GM18873 (cell line): Measurements from ENCODE around the gene FBRS.
"Not testable (repeated sequence)": the region's sequence is repeated elsewhere in the genome, so short reads cannot be mapped to it uniquely, and the experiment has no call there.

Experiments used
- ATAC-seq: cut with Tn5 transposase; IDR thresholded peaks from one replicate; pipeline ENCODE4 v1.9.1; 2021; ENCODE audit warnings: mild to moderate bottlenecking, moderate library complexity, moderate number of reproducible peaks; ENCODE audit not compliant: unreplicated experiment, low FRiP score

Gene FBRS

DNA sequence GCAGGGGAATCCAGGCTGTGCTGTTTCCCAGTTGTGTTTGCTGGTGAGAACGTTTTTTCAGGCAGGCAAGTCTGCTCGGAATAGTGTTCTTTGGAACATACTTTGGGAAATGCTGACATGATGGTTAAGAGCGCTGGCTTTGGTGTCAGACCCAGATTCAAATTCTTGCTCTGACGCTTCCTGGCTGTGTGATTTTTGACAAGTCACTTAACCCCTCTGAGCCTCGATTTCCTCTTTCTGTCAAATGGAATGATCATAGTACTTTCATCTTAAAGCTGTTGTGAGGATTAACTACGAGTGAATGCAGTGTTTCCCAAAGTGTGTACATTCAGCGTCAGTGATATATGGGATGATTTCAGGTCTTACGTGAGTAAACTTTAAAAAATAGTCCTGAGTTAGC is 4.8 kb downstream of the FBRS start:
- no peak for ATAC-seq

DNA sequence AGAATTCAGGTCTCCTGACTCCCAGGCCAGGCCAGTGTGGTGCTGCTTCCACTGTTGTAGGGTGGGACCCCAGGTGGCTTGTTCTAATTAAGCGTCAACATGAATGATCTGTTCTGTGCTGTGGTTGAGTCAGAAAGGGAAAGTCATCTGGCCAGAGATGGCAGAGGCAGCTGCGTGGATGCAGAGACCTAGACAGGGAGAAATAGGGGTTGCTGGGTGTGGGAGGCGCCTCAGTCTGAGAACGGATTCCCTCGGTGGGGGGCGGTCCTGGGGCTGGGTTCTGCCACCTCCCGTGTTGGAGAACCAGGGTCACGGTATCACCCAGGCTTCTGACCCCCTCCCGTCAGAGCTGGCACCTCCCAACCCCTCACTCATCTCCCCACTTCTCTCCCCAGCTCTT is 5.6 kb downstream of the FBRS start:
- ATAC-seq = no peak

DNA sequence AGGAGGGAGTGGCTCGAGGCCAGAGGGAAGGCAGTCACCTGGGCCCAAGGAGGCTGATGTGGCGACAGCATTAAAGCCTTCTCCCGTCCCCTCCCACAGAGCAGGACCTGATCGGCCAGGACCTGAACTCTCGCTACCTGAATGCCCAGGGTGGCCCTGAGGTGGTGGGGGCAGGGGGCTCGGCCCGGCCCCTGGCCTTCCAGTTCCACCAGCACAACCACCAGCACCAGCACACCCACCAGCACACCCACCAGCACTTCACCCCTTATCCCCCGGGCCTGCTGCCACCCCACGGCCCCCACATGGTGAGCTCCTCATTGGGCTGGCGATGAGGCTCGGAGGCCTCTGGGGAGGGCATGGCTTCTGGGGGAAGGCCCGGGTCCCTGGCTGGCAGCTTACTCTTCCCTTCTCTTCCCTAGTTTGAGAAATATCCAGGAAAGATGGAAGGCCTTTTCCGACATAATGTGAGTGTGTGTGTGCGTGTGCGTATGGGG is 6.4 kb downstream of the FBRS start:
- no peak for ATAC-seq

DNA sequence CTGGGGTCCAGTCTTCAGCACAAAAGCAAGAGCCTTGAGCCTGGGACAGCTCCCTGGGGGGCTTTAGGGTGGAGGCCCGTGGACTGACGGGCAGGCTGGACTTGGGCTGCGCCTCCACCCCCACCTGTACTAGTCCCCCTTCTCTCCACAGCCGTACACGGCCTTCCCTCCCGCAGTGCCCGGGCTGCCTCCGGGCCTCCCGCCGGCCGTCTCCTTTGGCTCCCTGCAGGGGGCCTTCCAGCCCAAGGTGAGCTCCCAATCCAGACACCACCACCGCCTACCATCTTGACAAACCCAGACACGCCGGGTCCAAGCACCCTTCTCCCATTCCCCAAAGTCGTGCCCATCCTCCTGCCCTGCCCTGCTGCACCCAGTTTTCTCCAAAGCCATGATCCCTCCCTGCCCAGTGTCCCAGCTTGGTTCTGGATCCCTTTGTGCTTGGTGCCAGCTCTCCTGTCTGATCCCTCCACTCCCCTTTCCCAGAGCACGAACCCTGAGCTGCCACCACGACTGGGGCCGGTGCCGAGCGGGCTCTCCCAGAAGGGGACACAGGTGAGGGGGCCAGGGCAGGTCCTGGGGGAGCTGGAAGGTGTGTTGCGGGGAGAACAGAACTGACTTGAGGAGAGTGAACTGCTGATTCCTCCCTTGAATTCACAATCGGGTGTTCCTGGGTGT is 7.1 kb downstream of the FBRS start:
- no peak for ATAC-seq

DNA sequence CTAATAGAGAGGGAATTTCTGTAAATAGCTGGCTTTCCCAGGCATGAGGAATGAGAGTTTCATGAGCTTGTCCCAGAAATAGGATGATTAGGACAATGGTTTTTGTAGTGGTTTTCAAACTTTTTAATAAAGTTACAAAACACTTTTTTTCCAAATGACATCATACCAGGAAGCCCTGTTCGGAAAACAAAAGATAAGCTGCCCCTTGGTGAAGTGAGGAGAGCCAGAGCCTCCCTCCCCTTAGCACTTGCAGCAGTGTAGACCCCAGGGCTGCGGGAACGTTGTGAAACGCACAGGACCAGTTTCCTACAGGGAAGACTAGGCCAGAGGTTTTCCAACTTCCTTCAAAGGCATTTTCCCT is 7.6 kb downstream of the FBRS start:
- ATAC-seq = no peak

DNA sequence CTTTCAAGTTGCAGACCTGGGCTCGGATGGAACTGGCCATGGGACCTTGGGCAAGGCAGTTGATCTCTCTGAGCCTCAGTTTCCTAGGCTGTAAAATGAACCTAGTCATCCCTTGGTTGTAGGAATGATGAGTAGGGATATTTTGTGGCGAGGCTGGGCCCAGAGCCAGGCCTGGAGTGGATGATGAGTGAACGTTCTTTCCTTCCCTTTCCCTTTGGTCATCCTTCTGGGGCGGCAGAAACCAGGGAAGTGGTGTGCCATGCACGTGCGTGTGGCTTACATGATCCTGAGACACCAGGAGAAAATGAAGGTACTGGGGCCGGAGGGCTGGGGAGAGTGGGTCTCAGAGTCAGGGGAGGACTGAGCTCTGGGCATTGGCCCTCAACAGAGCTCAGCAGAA is 8.4 kb downstream of the FBRS start:
- no peak for ATAC-seq

DNA sequence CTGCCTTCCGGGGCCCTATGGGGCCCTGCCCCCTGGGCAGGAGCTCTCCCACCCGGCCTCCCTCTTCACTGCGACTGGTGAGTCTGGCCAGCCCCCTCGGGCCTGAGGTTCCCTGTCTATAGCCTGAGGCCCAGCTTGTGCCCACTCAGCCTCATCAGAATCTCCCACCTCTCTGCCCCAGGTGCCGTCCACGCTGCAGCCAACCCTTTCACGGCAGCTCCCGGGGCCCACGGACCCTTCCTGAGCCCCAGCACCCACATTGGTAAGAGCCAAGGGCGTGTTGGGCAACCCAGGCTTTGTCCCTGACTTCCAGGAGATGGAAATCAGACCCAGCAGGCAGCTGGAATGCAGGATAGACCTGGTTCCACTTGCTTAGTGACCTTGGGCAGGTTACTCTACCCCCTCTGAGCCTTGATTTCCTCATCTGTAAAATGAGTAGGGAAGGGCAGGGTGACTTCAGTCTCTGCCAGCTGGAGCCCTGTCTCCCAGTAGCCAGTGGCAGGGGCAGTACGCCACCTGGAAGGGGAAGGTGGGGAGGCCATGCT is 9.2 kb downstream of the FBRS start:
- no peak for ATAC-seq

DNA sequence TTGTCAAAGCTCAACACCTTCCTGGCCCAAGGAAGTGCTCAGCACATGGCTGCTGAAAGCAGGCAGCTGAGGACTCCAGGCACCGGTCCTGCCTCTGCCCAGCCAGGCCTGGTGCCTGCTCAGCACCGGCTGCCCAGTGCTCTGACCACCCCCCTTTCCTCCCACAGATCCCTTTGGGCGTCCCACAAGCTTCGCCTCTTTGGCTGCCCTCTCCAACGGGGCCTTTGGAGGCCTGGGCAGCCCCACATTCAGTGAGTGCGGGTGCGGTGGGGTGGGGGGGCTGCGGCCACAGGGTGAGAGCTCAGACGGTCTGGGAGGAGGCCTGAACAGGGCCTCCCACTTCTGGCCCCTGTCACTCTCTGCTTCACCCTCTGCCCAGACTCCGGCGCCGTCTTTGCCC is 10.2 kb downstream of the FBRS start:
- ATAC-seq = no peak

DNA sequence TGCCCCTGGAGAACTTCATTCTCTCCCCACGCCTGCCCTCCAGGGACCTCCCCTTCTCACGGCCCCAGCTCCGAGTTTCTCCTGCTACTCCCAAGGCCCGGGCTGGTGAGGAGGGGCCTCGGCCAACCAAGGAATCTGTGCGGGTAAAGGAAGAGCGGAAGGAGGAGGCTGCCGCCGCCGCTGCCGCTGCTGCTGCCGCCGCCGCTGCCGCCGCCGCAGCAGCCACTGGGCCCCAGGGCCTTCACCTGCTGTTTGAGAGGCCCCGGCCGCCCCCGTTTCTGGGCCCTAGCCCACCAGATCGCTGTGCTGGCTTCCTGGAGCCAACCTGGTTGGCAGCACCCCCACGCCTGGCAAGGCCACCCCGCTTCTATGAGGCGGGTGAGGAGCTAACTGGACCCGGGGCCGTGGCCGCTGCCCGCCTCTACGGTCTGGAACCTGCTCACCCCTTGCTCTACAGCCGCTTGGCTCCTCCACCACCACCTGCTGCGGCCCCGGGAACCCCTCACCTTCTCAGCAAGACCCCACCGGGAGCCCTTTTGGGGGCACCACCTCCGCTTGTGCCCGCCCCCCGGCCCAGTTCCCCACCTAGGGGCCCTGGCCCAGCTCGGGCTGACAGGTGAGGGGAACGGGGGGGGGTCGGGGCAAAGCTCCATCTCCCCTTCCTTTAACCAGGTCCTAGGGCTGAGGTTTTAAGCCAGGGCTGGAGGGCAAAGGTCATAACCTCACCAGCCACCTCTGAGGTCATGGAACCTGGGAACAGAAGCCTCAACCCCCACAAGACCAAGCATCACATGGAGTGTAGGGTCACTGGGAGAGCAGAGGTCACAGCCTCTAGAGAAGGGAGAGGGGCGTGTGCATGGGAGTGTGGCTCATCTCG is 11.0 kb downstream of the FBRS start:
- ATAC-seq = no peak

DNA sequence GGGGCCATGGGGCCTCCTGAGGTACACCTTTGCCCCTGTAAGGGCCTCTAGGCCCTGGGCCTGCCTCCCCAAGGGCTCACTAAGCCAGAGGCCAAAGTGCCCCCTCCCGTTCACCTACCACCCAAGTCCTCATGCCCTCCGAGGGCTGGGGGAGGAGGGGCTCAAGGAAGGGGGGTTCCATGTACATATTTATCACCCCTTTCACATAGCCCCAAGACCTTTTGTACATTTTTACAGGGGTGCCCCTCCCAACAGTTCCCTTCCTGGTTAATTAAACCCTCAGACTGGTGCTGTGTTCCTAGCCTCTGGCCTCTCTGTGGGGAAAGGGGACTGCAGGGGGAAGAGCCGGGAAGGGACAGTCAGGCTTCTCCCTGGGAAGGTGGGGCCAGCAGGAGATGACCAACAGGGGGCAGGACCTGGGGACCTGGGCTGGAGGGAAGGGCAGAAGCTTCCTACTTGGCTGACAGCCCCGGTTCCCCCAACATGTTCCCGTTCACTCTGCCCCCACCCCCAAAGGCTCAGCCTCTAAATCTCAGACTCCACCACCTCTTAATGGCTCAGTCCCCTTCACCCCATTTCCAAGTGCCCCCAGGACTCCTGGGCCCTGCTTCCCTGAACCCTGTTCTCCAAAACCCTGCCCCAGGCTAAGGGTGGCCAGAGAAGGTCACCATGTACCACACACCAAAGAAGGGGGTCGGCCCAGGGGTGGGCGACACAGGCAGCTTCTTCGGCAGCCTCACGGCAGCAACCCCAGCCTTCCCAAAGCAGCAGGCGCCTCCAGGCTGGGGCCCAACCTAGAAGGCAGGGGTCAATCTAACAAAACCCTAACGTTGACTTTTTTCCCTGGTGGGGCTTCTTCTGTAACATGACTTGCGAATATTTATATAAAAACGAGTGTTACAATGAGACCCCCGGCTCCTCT is 11.9 kb downstream of the FBRS start:
- ATAC-seq = no peak

DNA sequence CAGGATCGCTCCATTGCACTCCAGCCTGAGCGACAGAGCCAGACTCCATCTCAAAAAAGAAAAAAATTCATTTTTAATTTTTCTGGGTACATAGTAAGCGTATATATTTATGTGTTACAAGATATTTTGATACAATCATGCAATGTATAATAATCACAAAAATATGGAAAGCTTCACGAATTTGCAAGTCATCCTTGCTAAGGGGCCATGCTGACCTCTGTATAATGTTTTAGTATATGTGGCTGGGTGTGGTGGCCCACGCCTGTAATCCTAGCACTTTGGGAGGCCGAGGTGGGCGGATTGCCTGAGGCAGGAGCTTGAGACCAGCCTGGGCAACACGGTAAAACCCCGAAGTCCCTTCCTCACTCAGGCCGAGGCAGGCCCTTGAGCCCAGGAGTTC is 16.9 kb downstream of the FBRS start:
- no peak for ATAC-seq

DNA sequence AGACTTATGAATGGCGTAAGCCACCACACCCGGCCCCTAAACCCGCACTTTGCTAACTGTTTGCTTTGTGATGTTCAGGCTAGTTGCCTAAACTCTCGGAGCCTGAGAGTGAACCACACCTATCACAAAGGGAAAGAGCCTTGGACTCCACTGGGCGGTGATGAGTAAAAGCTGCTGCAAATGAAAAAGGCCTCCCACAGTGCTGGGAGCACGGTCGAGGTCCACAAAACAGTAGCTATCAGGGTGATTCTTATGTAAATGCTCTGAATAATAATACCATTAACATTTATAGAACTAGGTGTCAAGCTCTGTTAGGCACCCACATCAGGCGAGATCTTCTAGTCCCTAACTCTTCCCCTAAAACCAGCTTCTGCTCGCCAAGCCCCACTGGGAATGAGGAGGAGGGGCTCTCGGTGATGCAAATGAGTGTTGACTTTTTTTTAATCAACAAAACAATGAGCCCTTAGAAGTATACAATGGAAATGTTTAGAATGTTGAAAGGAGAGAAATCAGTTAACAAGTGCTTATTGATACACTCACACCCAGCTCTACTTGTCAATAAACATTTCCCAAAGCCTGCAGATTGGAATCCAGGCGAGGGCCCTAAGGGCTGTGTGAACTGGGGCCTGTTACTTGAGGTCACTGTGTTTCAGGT is 19.8 kb downstream of the FBRS start:
- no peak for ATAC-seq

DNA sequence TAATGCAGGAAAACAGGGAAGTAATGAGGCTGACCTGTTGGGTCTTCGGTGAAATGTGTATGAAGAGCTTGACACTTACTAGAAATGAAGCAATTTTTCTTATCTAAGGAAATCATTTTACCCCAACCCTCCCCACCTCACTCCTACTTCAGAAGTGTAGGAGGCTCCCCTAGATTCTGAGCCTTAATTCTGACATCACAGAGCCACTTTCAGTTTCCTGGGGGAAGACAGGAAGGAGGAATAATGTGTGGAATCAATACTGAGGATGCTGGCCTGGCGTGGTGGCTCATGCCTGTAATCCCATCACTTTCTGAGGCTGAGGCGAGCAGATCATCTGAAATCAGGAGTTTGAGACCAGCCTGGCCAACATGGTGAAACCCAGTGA is 20.3 kb downstream of the FBRS start:
- no peak for ATAC-seq

DNA sequence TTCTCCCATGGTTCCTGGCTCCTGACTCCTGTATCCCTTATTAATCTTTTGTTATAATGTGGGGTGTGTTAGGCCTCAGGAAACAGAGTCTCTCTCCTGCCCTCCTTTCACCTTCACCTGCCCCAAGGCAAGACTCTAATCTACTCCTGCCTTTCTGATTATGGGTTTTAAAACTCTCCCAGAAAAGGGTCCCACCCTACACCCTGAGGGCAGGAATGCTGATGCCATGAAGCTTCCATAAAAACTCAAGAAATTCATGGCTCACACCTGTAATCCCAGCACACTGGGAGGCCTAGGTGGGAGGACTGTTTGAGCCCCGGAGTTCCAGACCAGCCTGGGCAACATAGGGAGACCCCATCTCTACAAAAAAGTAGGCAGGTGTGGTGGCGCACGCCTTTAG is 22.1 kb downstream of the FBRS start:
- no peak for ATAC-seq

DNA sequence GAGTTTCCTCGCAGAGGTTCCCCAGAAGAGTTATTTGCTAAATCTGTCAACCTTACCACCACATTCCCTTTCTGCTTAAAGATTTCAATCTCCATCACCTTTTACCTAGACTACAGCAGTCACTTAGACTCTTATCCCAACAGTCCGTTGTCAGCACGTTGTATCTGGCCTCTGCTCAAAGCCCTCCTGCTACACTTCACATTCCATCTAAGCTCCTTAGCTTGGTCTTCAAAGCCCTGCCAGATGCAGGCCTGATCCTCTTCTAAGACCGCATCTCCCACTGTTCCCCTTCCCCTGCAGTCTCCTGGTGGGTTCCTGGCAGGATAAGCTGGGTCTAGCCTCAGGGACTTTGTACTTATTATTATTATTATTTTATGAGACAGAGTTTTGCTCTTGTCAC is 30.5 kb downstream of the FBRS start:
- ATAC-seq = no peak

DNA sequence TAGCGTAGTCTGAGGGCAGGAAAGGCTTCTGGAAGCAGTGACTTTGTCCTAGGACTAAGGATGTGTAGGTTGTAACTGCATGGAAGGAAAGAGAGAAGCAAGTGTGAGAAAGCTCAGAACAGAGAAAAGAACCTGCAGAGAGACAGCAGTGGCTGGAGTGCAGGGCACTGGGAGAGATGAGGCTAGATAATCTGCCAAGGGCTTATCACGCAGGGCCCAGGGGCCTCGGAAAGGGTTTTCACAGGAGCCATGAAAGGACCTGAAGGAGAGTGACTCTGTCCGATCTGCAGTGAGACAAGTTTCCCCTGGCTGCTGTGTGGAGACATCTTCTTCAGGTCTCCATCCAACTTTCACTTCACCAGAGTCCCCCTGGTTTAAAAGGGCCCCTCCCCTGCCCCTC is 33.7 kb downstream of the FBRS start:
- no peak for ATAC-seq

DNA sequence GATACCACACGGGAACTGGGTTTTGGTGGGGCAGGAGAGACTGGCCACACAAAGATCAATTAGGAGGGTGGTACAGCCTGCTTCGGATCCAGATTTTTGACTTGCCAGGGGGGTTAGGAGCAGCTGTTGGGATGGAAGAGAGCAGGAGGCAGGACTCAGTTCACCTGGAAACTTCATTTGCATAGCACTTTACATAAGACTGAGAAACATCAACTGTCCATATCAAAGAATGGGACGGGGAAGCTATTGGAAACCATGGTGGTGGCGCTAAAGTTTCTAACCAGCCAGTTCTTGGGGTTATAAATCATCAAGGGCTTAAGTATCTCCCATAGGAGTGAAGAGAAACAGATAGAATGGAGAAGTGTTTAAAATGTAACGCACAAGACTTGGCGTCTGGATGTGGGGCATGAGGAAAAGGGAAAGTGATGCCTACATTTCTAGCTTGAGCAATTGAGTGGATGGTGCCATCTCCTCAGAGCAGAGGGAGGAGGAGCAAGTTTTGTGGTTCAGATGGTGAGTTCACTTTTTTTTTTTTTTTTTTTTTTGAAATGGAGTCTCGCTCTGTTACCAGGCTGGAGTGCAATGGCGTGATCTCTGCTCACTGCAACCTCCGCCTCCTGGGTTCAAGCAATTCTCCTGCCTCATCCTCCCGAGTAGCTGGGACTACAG is 34.3 kb downstream of the FBRS start:
- no peak for ATAC-seq

DNA sequence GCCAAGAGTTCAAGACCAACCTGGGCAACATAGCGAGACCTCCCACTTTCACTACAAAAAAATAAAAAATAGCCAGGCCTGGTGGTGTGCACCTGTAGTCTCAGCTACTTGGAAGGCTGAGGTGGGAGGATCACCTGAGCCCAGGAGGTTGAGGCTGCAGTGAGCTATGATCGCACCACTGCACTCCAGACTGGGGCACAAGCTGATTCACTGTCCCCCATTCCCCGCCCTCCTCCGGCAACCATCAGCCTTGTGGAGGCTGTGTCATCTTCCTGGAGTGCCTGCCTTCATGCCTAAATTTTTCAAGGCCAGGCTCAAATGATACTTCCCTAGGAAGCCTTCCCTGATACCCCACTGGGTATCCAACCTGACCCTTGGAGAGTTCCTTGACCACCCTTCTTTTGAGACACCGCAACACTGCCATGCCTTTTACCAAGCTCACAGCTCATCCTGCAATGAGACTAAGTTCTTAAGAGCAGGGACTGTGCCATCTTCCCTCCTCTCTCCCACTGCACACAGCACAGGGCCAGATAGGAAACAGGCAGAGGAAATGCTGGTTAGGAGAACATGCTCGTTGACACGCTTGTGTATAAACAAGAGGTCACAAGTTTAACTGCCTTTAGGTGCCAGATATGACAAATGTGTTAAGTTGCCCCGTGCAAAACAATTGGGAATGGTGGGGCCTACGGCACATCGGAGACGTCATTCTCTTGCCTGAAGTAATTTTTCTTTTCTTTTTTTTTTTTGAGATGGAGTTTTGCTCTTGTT is 36.9 kb downstream of the FBRS start:
- no peak for ATAC-seq

DNA sequence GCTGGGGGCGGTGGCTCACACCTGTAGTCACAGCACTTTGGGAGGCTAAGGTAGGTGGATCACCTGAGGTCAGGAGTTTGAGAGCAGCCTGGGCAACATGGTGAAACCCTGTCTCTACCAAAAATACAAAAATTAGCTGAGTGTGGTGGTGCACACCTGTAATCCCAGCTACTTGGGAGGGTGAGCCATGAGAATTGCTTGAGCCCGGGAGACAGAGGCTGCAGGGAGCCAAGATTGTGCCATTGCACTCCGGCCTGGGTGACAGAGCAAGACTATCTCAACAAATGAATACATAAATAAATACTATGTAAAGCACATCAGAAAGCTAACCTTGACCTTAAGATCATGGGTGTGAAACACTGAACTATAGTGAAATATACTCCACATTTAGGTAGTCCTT is 38.4 kb downstream of the FBRS start:
- ATAC-seq = not testable (repeated sequence)
